Measurements from ENCODE around the gene ARPP21.
"Not testable (repeated sequence)": the region's sequence is repeated elsewhere in the genome, so short reads cannot be mapped to it uniquely, and the experiment has no call there.

ARPP21 gene

GRCh38 chr3:35639254-35640186 lies at the start of gene ARPP21:
ARPP21 (plus strand) TSS chr3:35639525; CDS start chr3:35681752, 42,227 bp downstream.
- no peak for DNase-seq (ENCODE audit: low read depth in 2 of 2)

GRCh38 chr3:35592589-35593295 lies 46.6 kb upstream of the ARPP21 start:
- DNase-seq (ENCODE audit: low read depth in 2 of 2) = no peak

GRCh38 chr3:35594739-35595138 lies 44.6 kb upstream of the ARPP21 start:
- DNase-seq (ENCODE audit: low read depth in 2 of 2) = no peak

GRCh38 chr3:35596335-35596995 lies 42.9 kb upstream of the ARPP21 start:
- DNase-seq (ENCODE audit: low read depth in 2 of 2) = no peak

GRCh38 chr3:35597490-35597889 lies 41.8 kb upstream of the ARPP21 start:
- no peak for DNase-seq (ENCODE audit: low read depth in 2 of 2)

GRCh38 chr3:35598804-35599203 lies 40.5 kb upstream of the ARPP21 start:
- no peak for DNase-seq (ENCODE audit: low read depth in 2 of 2)

- no peak for DNase-seq (ENCODE audit: low read depth in 2 of 2)
Observed at GRCh38 chr3:35601959-35602358, 37.4 kb upstream of the ARPP21 start.

GRCh38 chr3:35602395-35602936 lies 36.9 kb upstream of the ARPP21 start:
- no peak for DNase-seq (ENCODE audit: low read depth in 2 of 2)

GRCh38 chr3:35616346-35616745 lies 23.0 kb upstream of the ARPP21 start:
- DNase-seq (ENCODE audit: low read depth in 2 of 2) = no peak

- no peak for DNase-seq (ENCODE audit: low read depth in 2 of 2)
Observed at GRCh38 chr3:35617370-35617769, 22.0 kb upstream of the ARPP21 start.

GRCh38 chr3:35620238-35620637 lies 19.1 kb upstream of the ARPP21 start:
- DNase-seq (ENCODE audit: low read depth in 2 of 2) = not testable (repeated sequence)

GRCh38 chr3:35624698-35625097 lies 14.6 kb upstream of the ARPP21 start:
- DNase-seq (ENCODE audit: low read depth in 2 of 2) = no peak

GRCh38 chr3:35633332-35634124 lies 5.8 kb upstream of the ARPP21 start:
- DNase-seq (ENCODE audit: low read depth in 2 of 2) = no peak

- no peak for DNase-seq (ENCODE audit: low read depth in 2 of 2)
Observed at GRCh38 chr3:35635407-35635806, 3.9 kb upstream of the ARPP21 start.

- DNase-seq (ENCODE audit: low read depth in 2 of 2) = no peak
Observed at GRCh38 chr3:35635926-35636683, 3.2 kb upstream of the ARPP21 start.

GRCh38 chr3:35638251-35638979 lies 910 bp upstream of the ARPP21 start:
- no peak for DNase-seq (ENCODE audit: low read depth in 2 of 2)

- DNase-seq (ENCODE audit: low read depth in 2 of 2) = no peak
Observed at GRCh38 chr3:35638980-35639253, 408 bp upstream of the ARPP21 start.

GRCh38 chr3:35640190-35641165 lies 1.2 kb downstream of the ARPP21 start:
- no peak for DNase-seq (ENCODE audit: low read depth in 2 of 2)

GRCh38 chr3:35641331-35641730 lies 2.0 kb downstream of the ARPP21 start:
- no peak for DNase-seq (ENCODE audit: low read depth in 2 of 2)
